Peyer's patch (tissue), 4 donors: ENCODE data around the gene NUP98. TPM values are rescaled to one million over a fixed set of nuclear protein-coding genes. Genes with fewer than 3 reads are reported as not detected.

Experiments
- DNase-seq, 3 donors: peaks; one replicate each; pipeline ENCODE4 v3.0.0-alpha.2; 2017 to 2019
- H3K27ac ChIP-seq, 4 donors: fragments of 200-600 bp; sonication (generic); one replicate each; pipeline ENCODE4 v1.5.1; 2016 to 2019
- H3K27me3 ChIP-seq, 2 donors: fragments of 200-600 bp; sonication (generic); one replicate each; pipeline ENCODE4 v1.5.1; 2019
- H3K36me3 ChIP-seq, 3 donors: fragments of 200-600 bp; sonication (generic); one replicate each; pipeline ENCODE4 v1.5.1; 2016 to 2019
- H3K4me1 ChIP-seq, 4 donors: fragments of 200-600 bp; sonication (generic); one replicate each; pipeline ENCODE4 v1.5.1; 2016 to 2019
- H3K4me3 ChIP-seq, 4 donors: fragments of 200-600 bp; sonication (generic); 1 replicate in 3 of 4; 2 replicates in 1 of 4; pipeline ENCODE4 v1.5.1; 2016 to 2019; ENCODE audit warnings: mild to moderate bottlenecking in 1 of 4
- H3K9me3 ChIP-seq, 4 donors: fragments of 200-600 bp; sonication (generic); one replicate each; pipeline ENCODE4 v1.5.1; 2016 to 2019; ENCODE audit warnings: mild to moderate bottlenecking in 1 of 4
- CTCF ChIP-seq, 6 experiments: fragments of 450-650 bp in 4 of 6; fragments of 200-600 bp in 2 of 6; sonication (generic) in 1 of 6; IDR thresholded peaks; one replicate each; pipeline ENCODE4 v1.5.1; 2017 to 2019; ENCODE audit warnings: antibody characterized with exemption in 6 of 6, mild to moderate bottlenecking in 3 of 6, moderate library complexity in 1 of 6
- POLR2A ChIP-seq, 2 donors: fragments of 450-650 bp; IDR thresholded peaks; one replicate each; pipeline ENCODE4 v1.5.1; 2017; ENCODE audit warnings: antibody characterized with exemption in 2 of 2, mild to moderate bottlenecking in 2 of 2, moderate library complexity in 2 of 2
- total RNA-seq, 4 donors: library from RNA; depleted of rRNA; stranded (reverse); fragments of >200 nt; gene quantifications; one replicate each; pipeline ENCODE4 v1.1.0, GENCODE V29; 2016

Gene NUP98
- total RNA-seq, 4 donors from 2014 or later, result 67.7 to 113 (median 86.8) TPM

GRCh38 chr11:3810446-3810845 lies 13.1 kb upstream of the NUP98 start:
- peaks cover 0 to 14% (median 2%) of the 10 kb centered on the region in 4 donors for H3K4me1 ChIP-seq
- no peaks in the 10 kb centered on the region for H3K27me3 ChIP-seq
- no peaks in the 10 kb centered on the region for H3K9me3 ChIP-seq
- no peaks in the 10 kb centered on the region for H3K36me3 ChIP-seq
- TF ChIP-seq POLR2A (IDR thresholded peaks at IDR 0.05) (no peak), CTCF (IDR thresholded peaks at IDR 0.05) (no peak)
- no peak for DNase-seq
- no peak overlapping the region for H3K4me3 ChIP-seq
- no peak overlapping the region for H3K27ac ChIP-seq

- Histone ChIP-seq H3K4me3 (no peak overlapping the region), H3K9me3 (no peaks in the 10 kb centered on the region), H3K27ac (no peak overlapping the region), H3K36me3 (no peaks in the 10 kb centered on the region), H3K4me1 (peaks cover 0 to 14% (median 2%) of the 10 kb centered on the region in 4 donors), H3K27me3 (no peaks in the 10 kb centered on the region)
- TF ChIP-seq CTCF (IDR thresholded peaks at IDR 0.05), result no peak
- no peak for TF ChIP-seq POLR2A (IDR thresholded peaks at IDR 0.05)
- DNase-seq, result no peak
These were observed 12.2 kb upstream of the NUP98 start for GRCh38 chr11:3809624-3809928.

GRCh38 chr11:3808861-3809623 lies 11.7 kb upstream of the NUP98 start:
- H3K36me3 ChIP-seq, result no peaks in the 10 kb centered on the region
- peak in 2 of 3 donors; percentile 35 to 80 for DNase-seq
- no peaks in the 10 kb centered on the region for H3K27me3 ChIP-seq
- H3K4me3 ChIP-seq, result peak overlapping the region; percentile 58 to 77 (median 70)
- TF ChIP-seq CTCF (IDR thresholded peaks at IDR 0.05) (peak; percentile 24 to 79 (median 54)), POLR2A (IDR thresholded peaks at IDR 0.05) (no peak)
- H3K9me3 ChIP-seq, result no peaks in the 10 kb centered on the region
- peaks cover 0 to 14% (median 2%) of the 10 kb centered on the region in 4 donors for H3K4me1 ChIP-seq
- H3K27ac ChIP-seq, result peak overlapping the region; percentile 57 to 77 (median 72)

GRCh38 chr11:3807909-3808860 lies 10.8 kb upstream of the NUP98 start, which contains the start of gene PGAP2:
Gene PGAP2, plus strand, starts transcription at chr11:3808560. Its CDS starts 2,700 bp downstream, at chr11:3811260.
- H3K4me3 ChIP-seq, result peak within 1 kb of the TSS; percentile 58 to 77 (median 70)
- no peaks in the 10 kb centered on the region for H3K9me3 ChIP-seq
- H3K27me3 ChIP-seq, result no peaks in the 10 kb centered on the region
- DNase-seq, result peak; percentile 71 to 87 (median 85)
- no peaks in the 10 kb centered on the region for H3K36me3 ChIP-seq
- H3K27ac ChIP-seq, result peak within 1 kb of the TSS; percentile 57 to 77 (median 72)
- TF ChIP-seq CTCF (IDR thresholded peaks at IDR 0.05) (peak in 5 of 6 experiments; percentile 48 to 76 (median 66)), POLR2A (IDR thresholded peaks at IDR 0.05) (no peak)
- peaks cover 0 to 14% (median 2%) of the 10 kb centered on the region in 4 donors for H3K4me1 ChIP-seq

GRCh38 chr11:3803726-3804495 lies 6.6 kb upstream of the NUP98 start:
- Histone ChIP-seq H3K27me3 (no peaks in the 10 kb centered on the region), H3K9me3 (no peaks in the 10 kb centered on the region), H3K4me3 (no peak overlapping the region), H3K36me3 (no peaks in the 10 kb centered on the region), H3K4me1 (peaks cover 0 to 15% (median 0%) of the 10 kb centered on the region in 4 donors), H3K27ac (no peak overlapping the region)
- TF ChIP-seq CTCF (IDR thresholded peaks at IDR 0.05), result no peak
- no peak for TF ChIP-seq POLR2A (IDR thresholded peaks at IDR 0.05)
- DNase-seq, result peak in 1 of 3 donors; percentile 19
